ENCODE measurements around the gene CRABP2. TPM values are rescaled to one million over a fixed set of nuclear protein-coding genes. Genes with fewer than 3 reads are reported as not detected.

The CRABP2 gene
- total and polyA plus RNA-seq, 12 donors, result 0.25 to 2.7 (median 1.3) TPM; not detected in 1

DNA sequence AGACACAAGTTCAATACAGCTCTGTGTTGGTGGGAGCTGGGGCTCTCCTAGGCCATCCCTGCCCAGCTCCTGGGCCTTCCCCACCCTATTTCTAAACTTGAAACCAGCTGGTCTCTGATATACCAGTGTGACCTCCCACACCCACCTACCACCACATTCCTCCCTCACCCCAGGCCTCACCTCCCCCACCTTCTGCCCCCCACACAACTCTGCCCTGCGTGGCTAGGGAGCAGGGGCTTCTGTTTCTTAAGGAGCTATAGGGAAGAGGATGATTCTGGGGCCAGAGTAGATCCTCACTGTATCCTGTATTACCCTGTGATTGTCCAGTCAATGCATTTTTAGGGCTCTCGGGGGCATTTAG is 44.7 kb downstream of the CRABP2 start:
- ATAC-seq, result no peak
- Histone ChIP-seq H3K27ac (peak overlapping the region; percentile 68 to 99 (median 96)), H3K36me3 (no peaks in the 10 kb centered on the region), H3K9me3 (no peaks in the 10 kb centered on the region), H3K27me3 (peaks cover 0 to 23% (median 12%) of the 10 kb centered on the region in 7 donors), H3K4me3 (peak overlapping the region in 9 of 10 donors; percentile 4 to 46 (median 37)), H3K4me1 (peaks cover 60 to 91% (median 85%) of the 10 kb centered on the region in 9 donors)
- WGBS, 2 donors, result 62 to 68% methylated on average over 2 of the region's 2 CpGs
- intact Hi-C loops (cut with DNase I), result loop anchor here in 8 of 10 donors (1.0 to 10.0 kb wide), 7 partner anchors 16 to 234 kb away; partner anchors contain the start of genes NES (in 3 of the 8), MEF2D (in 2 of the 8), ISG20L2 (in 1 of the 8) and METTL25B (in 1 of the 8)
- TF ChIP-seq, protein P1, sequence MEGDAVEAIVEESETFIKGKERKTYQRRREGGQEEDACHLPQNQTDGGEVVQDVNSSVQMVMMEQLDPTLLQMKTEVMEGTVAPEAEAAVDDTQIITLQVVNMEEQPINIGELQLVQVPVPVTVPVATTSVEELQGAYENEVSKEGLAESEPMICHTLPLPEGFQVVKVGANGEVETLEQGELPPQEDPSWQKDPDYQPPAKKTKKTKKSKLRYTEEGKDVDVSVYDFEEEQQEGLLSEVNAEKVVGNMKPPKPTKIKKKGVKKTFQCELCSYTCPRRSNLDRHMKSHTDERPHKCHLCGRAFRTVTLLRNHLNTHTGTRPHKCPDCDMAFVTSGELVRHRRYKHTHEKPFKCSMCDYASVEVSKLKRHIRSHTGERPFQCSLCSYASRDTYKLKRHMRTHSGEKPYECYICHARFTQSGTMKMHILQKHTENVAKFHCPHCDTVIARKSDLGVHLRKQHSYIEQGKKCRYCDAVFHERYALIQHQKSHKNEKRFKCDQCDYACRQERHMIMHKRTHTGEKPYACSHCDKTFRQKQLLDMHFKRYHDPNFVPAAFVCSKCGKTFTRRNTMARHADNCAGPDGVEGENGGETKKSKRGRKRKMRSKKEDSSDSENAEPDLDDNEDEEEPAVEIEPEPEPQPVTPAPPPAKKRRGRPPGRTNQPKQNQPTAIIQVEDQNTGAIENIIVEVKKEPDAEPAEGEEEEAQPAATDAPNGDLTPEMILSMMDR (IDR thresholded peaks at IDR 0.05), result no peak
- no peak for DNase-seq

DNA sequence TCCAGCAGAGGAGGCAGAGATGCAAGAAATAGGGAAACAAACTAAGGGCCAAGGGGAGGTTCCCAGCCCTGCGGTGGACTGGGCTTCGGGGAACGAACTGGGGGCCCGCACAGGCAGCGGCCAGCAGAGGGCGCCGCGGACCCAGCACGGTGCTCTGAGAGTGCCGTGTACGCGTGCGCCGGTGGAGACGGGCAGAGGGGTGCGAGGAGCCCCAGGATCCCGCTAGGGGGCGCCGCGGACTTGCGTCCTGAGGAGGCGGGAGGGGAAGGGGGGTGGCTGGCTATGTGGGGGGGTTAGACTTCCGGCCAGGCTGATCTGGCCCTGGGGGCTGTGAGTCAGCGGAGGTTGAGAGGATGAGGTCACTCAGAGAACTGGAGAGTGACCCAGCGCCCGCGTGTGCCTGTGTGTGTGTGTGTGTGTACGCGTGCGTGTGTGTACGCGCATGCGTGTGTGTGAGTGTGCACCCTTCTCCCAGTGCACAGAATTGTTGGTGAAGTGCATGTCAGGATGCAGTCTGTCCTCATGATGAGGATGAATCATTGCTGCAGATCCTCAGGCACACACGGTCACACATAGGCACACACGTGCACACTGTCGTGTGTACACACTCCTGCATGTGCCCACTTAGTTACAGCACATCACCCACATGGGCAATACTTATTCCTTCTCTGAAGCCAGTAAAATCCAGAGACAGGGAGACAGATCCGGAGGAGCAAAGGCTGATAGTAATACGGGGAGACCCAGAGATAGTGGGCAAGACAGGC is 45.2 kb downstream of the CRABP2 start:
- Histone ChIP-seq H3K27me3 (peaks cover 0 to 28% (median 18%) of the 10 kb centered on the region in 7 donors), H3K27ac (peak overlapping the region; percentile 68 to 99 (median 96)), H3K4me3 (peak overlapping the region in 8 of 10 donors; percentile 18 to 46 (median 39)), H3K4me1 (peaks cover 54 to 85% (median 80%) of the 10 kb centered on the region in 9 donors), H3K9me3 (no peaks in the 10 kb centered on the region), H3K36me3 (no peaks in the 10 kb centered on the region)
- DNase-seq, result peak; percentile 97 to 98
- intact Hi-C loops (cut with DNase I), result loop anchor here (1.0 to 10.0 kb wide), 11 partner anchors 17 to 275 kb away; partner anchors contain the start of genes NES (in 3 of the 10), MEF2D (in 2 of the 10), ISG20L2 (in 1 of the 10) and METTL25B (in 1 of the 10)
- 7 to 9% methylated on average over 37 to 38 of the region's 38 CpGs for WGBS, 2 donors
- TF ChIP-seq, protein P1 (IDR thresholded peaks at IDR 0.05), result peak; percentile 93 to 100 (median 99)
- peak; percentile 82 to 91 (median 85) for ATAC-seq

DNA sequence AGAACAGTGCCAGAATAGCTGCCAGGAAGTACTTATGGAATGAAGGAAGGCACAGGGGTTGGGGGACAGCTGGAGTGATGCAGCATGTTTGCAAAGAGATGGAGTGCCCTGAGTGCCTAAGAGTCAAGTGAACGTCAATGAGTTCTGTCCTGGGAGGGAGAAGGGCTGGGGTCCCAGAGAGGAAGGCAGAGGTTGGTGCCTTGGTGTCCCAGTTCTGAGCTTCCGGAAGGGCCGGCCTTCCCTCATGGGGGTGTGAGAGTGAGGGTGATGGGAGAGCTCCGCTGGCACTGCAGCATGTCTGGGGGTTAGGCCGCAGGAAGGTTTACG is 45.8 kb downstream of the CRABP2 start:
- TF ChIP-seq, protein P1 (IDR thresholded peaks at IDR 0.05), result no peak
- Histone ChIP-seq H3K9me3 (no peaks in the 10 kb centered on the region), H3K36me3 (no peaks in the 10 kb centered on the region), H3K27me3 (peaks cover 0 to 34% (median 22%) of the 10 kb centered on the region in 7 donors), H3K4me3 (peak overlapping the region in 5 of 10 donors; percentile 14 to 44 (median 19)), H3K27ac (peak overlapping the region in 8 of 10 donors; percentile 56 to 99 (median 96)), H3K4me1 (peaks cover 51 to 80% (median 74%) of the 10 kb centered on the region in 9 donors)
- no peak for DNase-seq
- no peak for ATAC-seq
- intact Hi-C loops (cut with DNase I), result loop anchor here in 6 of 10 donors (1.0 to 10.0 kb wide), 6 partner anchors 19 to 275 kb away; no protein-coding TSS in a partner anchor
- WGBS, 2 donors, result 11 to 21% methylated on average over 6 of the region's 6 CpGs

DNA sequence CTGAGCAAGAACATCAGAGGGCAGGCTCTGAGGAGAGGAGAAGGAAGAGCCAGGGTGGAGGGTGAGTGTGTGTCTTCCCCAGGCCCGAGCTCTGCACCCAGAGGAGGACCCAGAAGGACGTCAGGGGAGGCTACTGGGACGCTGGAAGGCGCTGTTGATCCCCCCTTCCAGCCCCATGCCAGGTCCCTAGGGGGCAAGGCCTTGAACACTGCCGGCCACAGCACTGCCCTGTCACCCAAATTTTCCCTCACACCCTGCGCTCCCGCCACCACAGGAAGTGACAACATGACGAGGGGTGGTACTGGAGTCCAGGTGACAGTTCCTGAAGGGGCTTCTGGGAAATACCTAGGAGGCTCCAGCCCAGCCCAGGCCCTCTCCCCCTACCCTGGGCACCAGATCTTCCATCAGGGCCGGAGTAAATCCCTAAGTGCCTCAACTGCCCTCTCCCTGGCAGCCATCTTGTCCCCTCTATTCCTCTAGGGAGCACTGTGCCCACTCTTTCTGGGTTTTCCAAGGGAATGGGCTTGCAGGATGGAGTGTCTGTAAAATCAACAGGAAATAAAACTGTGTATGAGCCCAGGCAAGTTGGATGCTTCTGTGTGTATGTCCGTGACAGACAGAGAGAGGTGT is 46.3 kb downstream of the CRABP2 start:
- TF ChIP-seq, protein P1 (IDR thresholded peaks at IDR 0.05), result no peak
- Histone ChIP-seq H3K9me3 (no peaks in the 10 kb centered on the region), H3K4me3 (no peak overlapping the region), H3K27ac (peak overlapping the region in 4 of 10 donors; percentile 95 to 99 (median 97)), H3K4me1 (peaks cover 46 to 74% (median 69%) of the 10 kb centered on the region in 9 donors), H3K27me3 (peaks cover 0 to 39% (median 26%) of the 10 kb centered on the region in 7 donors), H3K36me3 (no peaks in the 10 kb centered on the region)
- no peak for ATAC-seq
- intact Hi-C loops (cut with DNase I), result loop anchor here in 6 of 10 donors (1.0 to 10.0 kb wide), 6 partner anchors 19 to 274 kb away; no protein-coding TSS in a partner anchor
- no peak for DNase-seq
- WGBS, 2 donors, result 81 to 82% methylated on average over 10 of the region's 10 CpGs

Measured in heart right ventricle (tissue), 16 donors.